ENCODE measurements around the gene VKORC1. TPM values are rescaled to one million over a fixed set of nuclear protein-coding genes. Genes with fewer than 3 reads are reported as not detected.

VKORC1 gene
- total RNA-seq, 4 donors from 2014 or later = 20.1 to 35.9 (median 32.9) TPM

GRCh38 chr16:31130336-31130891, 35.8 kb upstream of the VKORC1 start:
- no peak overlapping the region for H3K4me3 ChIP-seq
- H3K27ac ChIP-seq = peak overlapping the region in 3 of 4 donors; percentile 65 to 77 (median 74)
- no peaks in the 10 kb centered on the region for H3K27me3 ChIP-seq
- ATAC-seq (no peak), DNase-seq (no peak)
- TF ChIP-seq CTCF (IDR thresholded peaks at IDR 0.05 in 4 of 5, conservative IDR thresholded peaks at IDR 0.05 in 1 of 5) (no peak), POLR2A (IDR thresholded peaks at IDR 0.05) (no peak)
- no peaks in the 10 kb centered on the region for H3K9me3 ChIP-seq
- peaks cover 29 to 37% of the 10 kb centered on the region in 2 donors for H3K4me1 ChIP-seq
- intact Hi-C loops (cut with DNase I; ENCODE audit: low total_unique reads) (no loop called here), in situ Hi-C loops (cut with MboI; ENCODE audit: low sequenced_read_pairs in 4 of 4) (no loop called here)
- H3K36me3 ChIP-seq = peaks cover 0 to 37% of the 10 kb centered on the region in 2 donors

- TF ChIP-seq POLR2A (IDR thresholded peaks at IDR 0.05) (no peak), CTCF (IDR thresholded peaks at IDR 0.05 in 4 of 5, conservative IDR thresholded peaks at IDR 0.05 in 1 of 5) (no peak)
- DNase-seq (peak in 1 of 2 donors; percentile 29), ATAC-seq (no peak)
- Histone ChIP-seq H3K4me1 (peaks cover 29 to 37% of the 10 kb centered on the region in 2 donors), H3K36me3 (peaks cover 0 to 42% of the 10 kb centered on the region in 2 donors), H3K9me3 (no peaks in the 10 kb centered on the region), H3K27me3 (no peaks in the 10 kb centered on the region), H3K27ac (peak overlapping the region; percentile 65 to 79 (median 76)), H3K4me3 (no peak overlapping the region)
- intact Hi-C loops (cut with DNase I; ENCODE audit: low total_unique reads) = no loop called here
- in situ Hi-C loops (cut with MboI; ENCODE audit: low sequenced_read_pairs in 4 of 4) = no loop called here
Observed at GRCh38 chr16:31129568-31130335, 35.2 kb upstream of the VKORC1 start.

- ATAC-seq (peak; percentile 52 to 64), DNase-seq (peak in 1 of 2 donors; percentile 56)
- TF ChIP-seq POLR2A (IDR thresholded peaks at IDR 0.05) (peak in 1 of 2 donors; percentile 29), CTCF (IDR thresholded peaks at IDR 0.05 in 4 of 5, conservative IDR thresholded peaks at IDR 0.05 in 1 of 5) (no peak)
- Histone ChIP-seq H3K36me3 (peaks cover 0 to 50% of the 10 kb centered on the region in 2 donors), H3K27ac (peak overlapping the region; percentile 65 to 79 (median 76)), H3K9me3 (no peaks in the 10 kb centered on the region), H3K4me1 (peaks cover 29 to 37% of the 10 kb centered on the region in 2 donors), H3K4me3 (no peak overlapping the region), H3K27me3 (no peaks in the 10 kb centered on the region)
- in situ Hi-C loops (cut with MboI; ENCODE audit: low sequenced_read_pairs in 4 of 4) = no loop called here
- intact Hi-C loops (cut with DNase I; ENCODE audit: low total_unique reads) = no loop called here
Observed at GRCh38 chr16:31128711-31129567, 34.3 kb upstream of the VKORC1 start.

- H3K27me3 ChIP-seq = no peaks in the 10 kb centered on the region
- intact Hi-C loops (cut with DNase I; ENCODE audit: low total_unique reads) = no loop called here
- H3K27ac ChIP-seq = peak overlapping the region; percentile 65 to 79 (median 76)
- H3K4me3 ChIP-seq = no peak overlapping the region
- no peak for TF ChIP-seq POLR2A (IDR thresholded peaks at IDR 0.05)
- no peak for TF ChIP-seq CTCF (IDR thresholded peaks at IDR 0.05 in 4 of 5, conservative IDR thresholded peaks at IDR 0.05 in 1 of 5)
- peaks cover 0 to 62% of the 10 kb centered on the region in 2 donors for H3K36me3 ChIP-seq
- peaks cover 29 to 37% of the 10 kb centered on the region in 2 donors for H3K4me1 ChIP-seq
- DNase-seq = peak in 1 of 2 donors; percentile 69
- peak; percentile 71 to 74 for ATAC-seq
- in situ Hi-C loops (cut with MboI; ENCODE audit: low sequenced_read_pairs in 4 of 4) = no loop called here
- no peaks in the 10 kb centered on the region for H3K9me3 ChIP-seq
Observed at GRCh38 chr16:31127182-31127581, 32.6 kb upstream of the VKORC1 start.
